Heart right ventricle (tissue), 16 donors: ENCODE data around the gene PIWIL1. TPM values are rescaled to one million over a fixed set of nuclear protein-coding genes. Genes with fewer than 3 reads are reported as not detected.

ENCODE experiments used
- ATAC-seq, 8 donors: fragments of 200-7000 bp; cut with Tn5 transposase; one replicate each; pipeline ENCODE4 v1.9.1; 2020; ENCODE audit warnings: mild to moderate bottlenecking in 8 of 8, moderate library complexity in 8 of 8, moderate number of reproducible peaks in 1 of 8
- DNase-seq, 2 donors: peaks; one replicate each; pipeline ENCODE4 v3.0.0-alpha.2; 2020
- H3K27ac ChIP-seq, 10 donors: fragments of 200-600 bp; sonication (generic) in 2 of 10; one replicate each; pipeline versions ENCODE4 v1.5.0 to v1.8.0; 2020 to 2022; ENCODE audit warnings: mild to moderate bottlenecking in 3 of 10
- H3K27me3 ChIP-seq, 7 donors: fragments of 200-600 bp; one replicate each; pipeline ENCODE4 v1.8.0; 2021 to 2022; ENCODE audit warnings: mild to moderate bottlenecking in 2 of 7
- H3K36me3 ChIP-seq, 9 donors: fragments of 200-600 bp; sonication (generic) in 1 of 9; one replicate each; pipeline versions ENCODE4 v1.5.0 to v1.8.0; 2020 to 2022; ENCODE audit warnings: mild to moderate bottlenecking in 2 of 9
- H3K4me1 ChIP-seq, 9 donors: fragments of 200-600 bp; sonication (generic) in 1 of 9; one replicate each; pipeline versions ENCODE4 v1.5.0 to v1.8.0; 2020 to 2022; ENCODE audit warnings: mild to moderate bottlenecking in 4 of 9
- H3K4me3 ChIP-seq, 10 donors: fragments of 200-600 bp; sonication (generic) in 2 of 10; one replicate each; pipeline versions ENCODE4 v1.5.0 to v1.8.0; 2020 to 2022; ENCODE audit warnings: mild to moderate bottlenecking in 7 of 10, moderate library complexity in 2 of 10
- H3K9me3 ChIP-seq, 11 donors: fragments of 200-600 bp in 10 of 11; sonication (generic) in 2 of 11; one replicate each; pipeline versions ENCODE4 v1.5.0 to v1.8.0; 2013 to 2022; ENCODE audit warnings: mild to moderate bottlenecking in 2 of 11, control low read depth in 1 of 11, moderate library complexity in 1 of 11
- WGBS, 2 donors: extraction: QIAGEN DNeasy Blood & Tissue Kit; methylation state at CpG; one replicate each; pipeline ENCODE4 v1.1.7; 2013; ENCODE audit warnings: inconsistent platforms in 1 of 2; 5-methylcytosine and 5-hydroxymethylcytosine counted together
- intact Hi-C, 10 donors: fragments of 100-400 bp; cut with DNase I; formaldehyde crosslinking; loops; one replicate each; pipeline versions ENCODE4 v1.11.1 to v1.14.2; 2022
- polyA plus RNA-seq, 2 donors: library from polyadenylated mRNA; stranded (reverse); fragments of 200-250 nt; gene quantifications; one replicate each; pipeline ENCODE4 v1.2.3, GENCODE V29; 2013
- total RNA-seq, 10 donors: library from RNA; stranded (reverse); fragmentation: NEBNext Ultra II Directional in 3 of 10; extraction: Animal tissue kit (Norgen Biotek cat#: 25700) in 3 of 10; gene quantifications; one replicate each; pipeline versions ENCODE4 v1.2.1 to v1.2.4, GENCODE V29; 2021 to 2023
- TF ChIP-seq, protein P1 (sequence below), 9 donors: fragments of 200-600 bp; sonication (generic) in 2 of 9; IDR thresholded peaks; one replicate each; pipeline versions ENCODE4 v1.5.0 to v1.8.0; 2021 to 2022; ENCODE audit warnings: antibody characterized with exemption in 9 of 9, mild to moderate bottlenecking in 5 of 9, moderate library complexity in 1 of 9
- donor health status: Arrhythmogenic right ventricular cardiomyopathy.
- donor health status: ischemic (EF 13 %, LVEDD 7.1; RV severe dilation, severe dysfunction).
- donor health status: healthy with polysubstance abuse.
- donor health status: DM: no; HTN: yes; CAD: no.
- donor health status: DM: no; HTN: no; CAD: no.
- donor health status: ischemic (EF 25% LVEDD 6.9; RV normal size, moderate dysfunction).
- donor health status: ischemic (EF 25% LVEDD 5.7; RV mildly dilated, moderate dysfunction).
- donor health status: healthy.
- donor health status: DM: yes; HTN: yes; CAD: no.
- donor health status: Ischemic cardiomyopathy.
- donor health status: ischemic (EF 35%, LVEDD 5.7; RV mildly dilated, moderate dysfunction).
- donor health status: nonischemic (EF 11% LVEDD 7.7; RV severe dilation, severe dysfunction).
- donor health status: DM: yes; HTN: yes; CAD: no.
- donor health status: PGD.
- donor health status: ischemic (EF 29% LVEDD 5.4; RV normal size, mild dysfunction).
- donor health status: nonischemic (EF 23%, LVEDD 6.1; RV moderate dilation, normal function).

The PIWIL1 gene
- total and polyA plus RNA-seq, 12 donors = 0.01 TPM; not detected in 11

DNA sequence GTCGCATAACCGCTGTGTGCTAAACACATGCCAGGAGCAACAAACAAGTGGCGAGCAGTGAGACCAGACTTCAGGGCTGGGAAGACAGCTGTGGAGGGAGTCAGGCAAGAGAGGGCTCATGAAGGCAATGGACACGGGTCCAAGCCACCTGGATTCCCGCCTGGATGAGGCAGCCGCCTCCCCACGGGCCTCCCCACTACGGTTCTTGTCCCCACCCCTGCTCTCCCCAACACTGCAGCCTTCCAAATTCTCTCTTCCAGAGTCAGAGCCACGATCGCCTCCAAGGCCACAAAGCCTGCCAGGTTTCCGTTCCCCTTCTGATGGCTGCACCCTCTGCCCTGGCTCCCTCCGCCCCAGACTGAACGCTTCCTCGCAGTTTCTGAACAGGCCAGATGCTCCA is 36.1 kb upstream of the PIWIL1 start:
- Histone ChIP-seq H3K36me3 (no peaks in the 10 kb centered on the region), H3K9me3 (peaks cover 0 to 11% (median 0%) of the 10 kb centered on the region in 11 donors), H3K27me3 (peaks cover 0 to 17% (median 8%) of the 10 kb centered on the region in 7 donors), H3K4me3 (no peak overlapping the region), H3K27ac (no peak overlapping the region), H3K4me1 (no peaks in the 10 kb centered on the region)
- 78 to 83% methylated on average over 14 of the region's 14 CpGs for WGBS, 2 donors
- DNase-seq (no peak), ATAC-seq (no peak)
- intact Hi-C loops = no loop called here
- TF ChIP-seq, protein P1, sequence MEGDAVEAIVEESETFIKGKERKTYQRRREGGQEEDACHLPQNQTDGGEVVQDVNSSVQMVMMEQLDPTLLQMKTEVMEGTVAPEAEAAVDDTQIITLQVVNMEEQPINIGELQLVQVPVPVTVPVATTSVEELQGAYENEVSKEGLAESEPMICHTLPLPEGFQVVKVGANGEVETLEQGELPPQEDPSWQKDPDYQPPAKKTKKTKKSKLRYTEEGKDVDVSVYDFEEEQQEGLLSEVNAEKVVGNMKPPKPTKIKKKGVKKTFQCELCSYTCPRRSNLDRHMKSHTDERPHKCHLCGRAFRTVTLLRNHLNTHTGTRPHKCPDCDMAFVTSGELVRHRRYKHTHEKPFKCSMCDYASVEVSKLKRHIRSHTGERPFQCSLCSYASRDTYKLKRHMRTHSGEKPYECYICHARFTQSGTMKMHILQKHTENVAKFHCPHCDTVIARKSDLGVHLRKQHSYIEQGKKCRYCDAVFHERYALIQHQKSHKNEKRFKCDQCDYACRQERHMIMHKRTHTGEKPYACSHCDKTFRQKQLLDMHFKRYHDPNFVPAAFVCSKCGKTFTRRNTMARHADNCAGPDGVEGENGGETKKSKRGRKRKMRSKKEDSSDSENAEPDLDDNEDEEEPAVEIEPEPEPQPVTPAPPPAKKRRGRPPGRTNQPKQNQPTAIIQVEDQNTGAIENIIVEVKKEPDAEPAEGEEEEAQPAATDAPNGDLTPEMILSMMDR (IDR thresholded peaks at IDR 0.05) = no peak

DNA sequence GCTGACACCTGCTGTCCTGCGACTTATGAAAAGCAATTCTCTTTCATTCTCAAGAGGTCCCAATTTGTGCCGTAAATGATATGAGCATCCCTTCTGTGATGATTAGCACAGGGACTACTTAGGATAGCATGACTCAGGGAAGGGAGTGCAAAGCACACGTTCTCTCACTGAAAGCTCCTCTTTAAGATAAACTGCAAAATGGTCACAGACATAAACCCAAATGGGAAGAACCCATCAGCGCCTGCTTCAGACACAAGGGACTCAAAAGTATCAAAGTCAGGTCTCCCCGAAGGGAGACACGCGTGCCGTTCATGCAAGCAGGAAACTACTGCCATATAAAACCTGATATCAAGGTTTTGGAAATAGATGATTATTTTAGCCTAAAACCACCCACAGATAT is 33.9 kb upstream of the PIWIL1 start:
- WGBS, 2 donors = 78 to 80% methylated on average over 8 of the region's 8 CpGs
- Histone ChIP-seq H3K27me3 (peaks cover 0 to 17% (median 8%) of the 10 kb centered on the region in 7 donors), H3K36me3 (no peaks in the 10 kb centered on the region), H3K4me3 (no peak overlapping the region), H3K27ac (no peak overlapping the region), H3K4me1 (no peaks in the 10 kb centered on the region), H3K9me3 (peaks cover 0 to 2% (median 0%) of the 10 kb centered on the region in 11 donors)
- TF ChIP-seq, protein P1 (IDR thresholded peaks at IDR 0.05) = no peak
- intact Hi-C loops = no loop called here
- ATAC-seq (no peak), DNase-seq (no peak)

DNA sequence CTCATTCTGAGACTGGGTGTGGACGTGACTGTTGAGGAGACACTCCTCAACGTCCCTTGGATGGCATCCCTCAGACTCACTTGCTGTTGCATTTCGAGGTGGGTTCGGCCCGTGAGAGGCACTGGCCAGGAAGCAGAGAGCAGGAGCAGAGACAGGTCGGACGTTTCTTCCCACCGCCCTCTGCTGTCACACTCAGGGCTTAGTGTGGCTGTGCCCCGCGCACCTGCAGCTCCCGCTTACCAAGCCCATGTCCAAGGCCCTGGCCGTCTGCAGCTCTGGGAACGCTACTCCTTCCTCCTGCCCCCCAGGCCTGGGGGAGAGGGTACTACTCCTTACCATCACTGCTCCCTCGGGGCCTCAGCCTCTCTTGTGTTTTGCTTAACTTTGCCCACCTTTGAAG is 29.8 kb upstream of the PIWIL1 start:
- no peak overlapping the region for H3K4me3 ChIP-seq
- intact Hi-C loops = no loop called here
- no peaks in the 10 kb centered on the region for H3K9me3 ChIP-seq
- H3K27me3 ChIP-seq = peaks cover 0 to 14% (median 3%) of the 10 kb centered on the region in 7 donors
- DNase-seq (no peak), ATAC-seq (no peak)
- no peaks in the 10 kb centered on the region for H3K4me1 ChIP-seq
- no peak overlapping the region for H3K27ac ChIP-seq
- TF ChIP-seq, protein P1 (IDR thresholded peaks at IDR 0.05) = no peak
- 83 to 84% methylated on average over 14 of the region's 14 CpGs for WGBS, 2 donors
- H3K36me3 ChIP-seq = no peaks in the 10 kb centered on the region

DNA sequence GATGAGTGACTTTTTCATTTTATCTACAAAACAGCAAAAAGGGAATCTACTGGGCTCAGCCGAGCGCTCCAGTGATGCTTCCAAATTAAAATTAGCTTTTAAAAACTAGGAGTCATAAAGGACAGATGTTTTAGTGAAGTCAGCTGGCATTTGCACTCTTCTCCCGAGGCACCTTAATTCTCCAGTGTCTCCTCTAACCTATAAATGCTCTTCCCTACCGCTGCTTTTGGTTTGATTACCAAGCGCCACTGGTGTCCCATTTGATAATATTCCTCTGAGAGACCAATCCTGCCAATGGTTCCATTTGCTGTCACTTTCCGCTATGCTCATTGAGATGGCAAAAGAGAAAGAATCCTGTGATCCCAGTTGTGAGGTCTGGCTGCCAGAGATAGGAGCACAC is 29.3 kb upstream of the PIWIL1 start:
- 89 to 90% methylated on average over 6 of the region's 6 CpGs for WGBS, 2 donors
- ATAC-seq = no peak

More for the DNA sequence above, 29.3 kb upstream of the PIWIL1 start:
- no peak for DNase-seq
- Histone ChIP-seq H3K27ac (no peak overlapping the region), H3K27me3 (peaks cover 0 to 15% (median 3%) of the 10 kb centered on the region in 7 donors), H3K9me3 (no peaks in the 10 kb centered on the region), H3K4me1 (no peaks in the 10 kb centered on the region), H3K4me3 (no peak overlapping the region), H3K36me3 (no peaks in the 10 kb centered on the region)
- intact Hi-C loops = no loop called here
- TF ChIP-seq, protein P1 (IDR thresholded peaks at IDR 0.05) = no peak
